HCT116 (cell line): ENCODE data around the gene DAPK1. TPM values are rescaled to one million over a fixed set of nuclear protein-coding genes. Genes with fewer than 3 reads are reported as not detected.

Source experiments
- ATAC-seq: fragments of 200-7000 bp; cut with Tn5 transposase; 2 replicates; pipeline ENCODE4 v1.9.1; 2020; ENCODE audit warnings: mild to moderate bottlenecking, moderate library complexity
- BruUV-seq: library from RNA; stranded (reverse); fragments of 400-500 nt; replicated peaks from 2 replicates; lab custom pipeline; 2021; lab: Mats Ljungman, UMichigan
- CTCF ChIA-PET: fragments of 300-600 bp; sonication (Branson Sonifier 250); formaldehyde crosslinking; loops from one replicate; lab custom pipeline; 2021; ENCODE audit warnings: antibody characterized with exemption; lab: Charles Lee
- POLR2A ChIA-PET: fragments of 300-600, 350-600 bp; sonication (Branson Sonifier 250); formaldehyde crosslinking; loops from one replicate; lab custom pipeline; 2021; ENCODE audit warnings: antibody characterized with exemption; lab: Charles Lee
- RAD21 ChIA-PET, 2 experiments: fragments of 300-600 bp; sonication (Branson Sonifier 250); formaldehyde crosslinking; loops; one replicate each; lab custom pipeline; 2023; ENCODE audit warnings: low total read pairs in 2 of 2; ENCODE audit not compliant: uncharacterized antibody in 2 of 2, unreplicated experiment in 2 of 2, low non-redundant PET in 1 of 2; lab: Charles Lee
- DNase-seq: peaks from one replicate; pipeline ENCODE4 v3.0.0-alpha.2; 2010; ENCODE audit warnings: low read depth, low spot score
- H2AFZ ChIP-seq: fragments of 200-600 bp; shearing (Covaris generic), sonication (generic); 2 replicates; pipeline ENCODE4 v1.6.1; 2017; ENCODE audit warnings: low read depth, mixed run types, mixed read lengths, antibody characterized with exemption, low read length; ENCODE audit not compliant: poor library complexity, severe bottlenecking
- H3K27ac ChIP-seq: 2 replicates; pipeline ENCODE4 v1.5.1; 2012; ENCODE audit warnings: low read depth, low read length
- H3K27me3 ChIP-seq: fragments of 200-600 bp; sonication (generic); 2 replicates; pipeline ENCODE4 v1.6.1; 2016; ENCODE audit warnings: mixed run types, low read length, mixed read lengths; ENCODE audit not compliant: insufficient read depth
- H3K36me3 ChIP-seq, 2 experiments: fragments of 200-500 bp in 1 of 2; fragments of 200-600 bp in 1 of 2; sonication (Bioruptor generic) in 1 of 2; sonication (generic) in 1 of 2; 2 replicates each; pipeline versions ENCODE4 v1.5.1 to v1.6.1; 2014 to 2016; ENCODE audit warnings: low read length in 2 of 2, inconsistent platforms in 1 of 2, mixed read lengths in 1 of 2, mixed run types in 1 of 2; ENCODE audit not compliant: insufficient read depth in 2 of 2, control insufficient read depth in 1 of 2
- H3K4me1 ChIP-seq, 2 experiments: fragments of 200-600 bp in 1 of 2; sonication (generic) in 1 of 2; 2 replicates each; pipeline versions ENCODE4 v1.5.1 to v1.6.1; 2012 to 2017; ENCODE audit warnings: low read length in 2 of 2, inconsistent platforms in 1 of 2, mild to moderate bottlenecking in 1 of 2, mixed read lengths in 1 of 2, mixed run types in 1 of 2, moderate library complexity in 1 of 2; ENCODE audit not compliant: insufficient read depth in 2 of 2, control insufficient read depth in 1 of 2
- H3K4me2 ChIP-seq: fragments of 200-600 bp; sonication (generic); 2 replicates; pipeline ENCODE4 v1.6.1; 2017; ENCODE audit warnings: mixed run types, low read length, mixed read lengths
- H3K4me3 ChIP-seq, 2 experiments: fragments of 200-600 bp in 1 of 2; sonication (generic) in 1 of 2; replicated peaks in 1 of 2; 2 replicates each; pipeline ENCODE4 v1.5.1; 2011 to 2016; ENCODE audit warnings: low read length in 2 of 2, control low read depth in 1 of 2, low read depth in 1 of 2, mild to moderate bottlenecking in 1 of 2, mixed read lengths in 1 of 2, mixed run types in 1 of 2
- H3K79me2 ChIP-seq: fragments of 200-600 bp; sonication (generic); 2 replicates; pipeline ENCODE4 v1.6.1; 2017; ENCODE audit warnings: mild to moderate bottlenecking, mixed run types, low read length, moderate library complexity, mixed read lengths; ENCODE audit not compliant: insufficient read depth
- H3K9ac ChIP-seq: fragments of 200-600 bp; sonication (generic); 2 replicates; pipeline ENCODE4 v1.6.1; 2016; ENCODE audit warnings: low read length, mixed read lengths
- H3K9me2 ChIP-seq: fragments of 200-600 bp; sonication (generic), shearing (Covaris generic); 2 replicates; pipeline ENCODE4 v1.6.1; 2017; ENCODE audit warnings: mixed run types, mild to moderate bottlenecking, moderate library complexity; ENCODE audit not compliant: insufficient read depth
- H3K9me3 ChIP-seq, 2 experiments: fragments of 200-500 bp in 1 of 2; fragments of 200-600 bp in 1 of 2; sonication (Bioruptor generic) in 1 of 2; sonication (generic) in 1 of 2; 2 replicates each; pipeline ENCODE4 v1.6.1; 2014 to 2017; ENCODE audit warnings: low read length in 2 of 2, mixed read lengths in 2 of 2, inconsistent platforms in 1 of 2, low read depth in 1 of 2, mild to moderate bottlenecking in 1 of 2, mixed run types in 1 of 2, moderate library complexity in 1 of 2; ENCODE audit not compliant: control insufficient read depth in 1 of 2, insufficient read depth in 1 of 2
- H4K20me1 ChIP-seq: fragments of 200-600 bp; sonication (generic), shearing (Covaris generic); 2 replicates; pipeline ENCODE4 v1.6.1; 2017; ENCODE audit warnings: mixed run types, mild to moderate bottlenecking, moderate library complexity; ENCODE audit not compliant: insufficient read depth
- CEBPB ChIP-seq: IDR thresholded peaks from 2 replicates; pipeline ENCODE4 v1.6.1; 2012; ENCODE audit warnings: low read depth
- EGR1 ChIP-seq: IDR thresholded peaks from 2 replicates; pipeline ENCODE4 v1.6.1; 2012; ENCODE audit warnings: low read depth
- EZH2 ChIP-seq: fragments of 200-600 bp; sonication (generic); IDR thresholded peaks from 2 replicates; pipeline ENCODE4 v1.6.1; 2017; ENCODE audit warnings: antibody characterized with exemption, mixed run types
- EZH2phosphoT487 ChIP-seq: fragments of 200-600 bp; IDR thresholded peaks from 2 replicates; pipeline ENCODE4 v1.6.1; 2018; ENCODE audit warnings: antibody characterized with exemption, borderline replicate concordance
- FOSL1 ChIP-seq: IDR thresholded peaks from 2 replicates; pipeline ENCODE4 v1.6.1; 2012; ENCODE audit warnings: low read depth
- POLR2A ChIP-seq: IDR thresholded peaks from 2 replicates; pipeline ENCODE4 v1.7.0; 2011; ENCODE audit warnings: borderline replicate concordance; ENCODE audit not compliant: insufficient read depth, insufficient read length; ENCODE audit errors: extremely low read depth
- POLR2AphosphoS5 ChIP-seq: IDR thresholded peaks from 2 replicates; pipeline ENCODE4 v1.6.1; 2011; ENCODE audit warnings: mild to moderate bottlenecking, low read depth, low read length, moderate library complexity
- SIN3A ChIP-seq: IDR thresholded peaks from 2 replicates; pipeline ENCODE4 v1.6.1; 2012; ENCODE audit warnings: low read depth
- SRF ChIP-seq: IDR thresholded peaks from 2 replicates; pipeline ENCODE4 v1.6.1; 2012; ENCODE audit warnings: low read depth
- TCF7L2 ChIP-seq: IDR thresholded peaks from 2 replicates; pipeline ENCODE4 v1.7.0; 2011; ENCODE audit warnings: borderline replicate concordance, inconsistent platforms; ENCODE audit not compliant: insufficient read depth, insufficient read length; ENCODE audit errors: extremely low read depth
- YY1 ChIP-seq: IDR thresholded peaks from 2 replicates; pipeline ENCODE4 v1.6.1; 2011; ENCODE audit warnings: low read length, low read depth, moderate library complexity, mild to moderate bottlenecking; ENCODE audit not compliant: insufficient replicate concordance; ENCODE audit errors: extremely low read depth
- ZFX ChIP-seq: fragments of 450-650 bp; IDR thresholded peaks from 2 replicates; pipeline ENCODE4 v1.6.1; 2017
- ZNF274 ChIP-seq: fragments of 200-500 bp; sonication (Bioruptor generic); IDR thresholded peaks from 2 replicates; pipeline ENCODE4 v1.6.1; 2014; ENCODE audit warnings: mild to moderate bottlenecking, low read depth, low read length, inconsistent platforms
- intact Hi-C: fragments of 100-400 bp; cut with micrococcal nuclease; formaldehyde crosslinking; loops from 2 replicates; pipeline ENCODE4 v1.10.0; 2022
- total RNA-seq: library from RNA; stranded (reverse); gene quantifications from one replicate; pipeline ENCODE4 v1.2.1, GENCODE V29; 2021; ENCODE audit not compliant: unreplicated experiment
- TF ChIP-seq, protein P1 (sequence below): IDR thresholded peaks from 2 replicates; pipeline ENCODE4 v1.6.1; 2011; ENCODE audit warnings: mild to moderate bottlenecking, low read length, moderate library complexity; ENCODE audit not compliant: insufficient replicate concordance; ENCODE audit errors: extremely low read depth
- TF ChIP-seq, protein P2 (sequence below): IDR thresholded peaks from 2 replicates; pipeline ENCODE4 v1.6.1; 2012; ENCODE audit warnings: low read depth
- TF ChIP-seq, protein P3 (sequence below): IDR thresholded peaks from 2 replicates; pipeline ENCODE4 v1.6.1; 2012
- TF ChIP-seq, protein P4 (sequence below): IDR thresholded peaks from 2 replicates; pipeline ENCODE4 v1.6.1; 2012

The DAPK1 gene
- total RNA-seq, 1 experiment from 2014 or later, result 5.6 TPM

DNA sequence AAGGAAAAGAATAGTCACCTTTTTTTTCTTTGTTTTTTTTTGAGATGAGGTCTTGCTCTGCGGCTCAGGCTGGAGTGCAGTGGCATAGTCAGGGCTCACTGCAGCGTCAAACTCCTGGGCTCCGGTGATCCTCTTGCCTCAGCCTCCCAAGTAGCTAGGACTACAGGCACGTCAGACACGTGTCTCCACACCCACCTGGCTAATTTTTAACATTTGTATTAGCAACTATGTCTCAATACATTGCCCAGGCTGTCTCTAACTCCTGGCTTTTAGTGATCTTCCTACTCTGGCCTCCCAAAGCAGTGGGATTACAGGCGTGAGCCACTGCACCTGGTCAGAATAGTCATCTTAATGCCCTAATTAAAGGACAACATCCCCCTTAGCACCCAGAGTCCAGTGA lies 173.8 kb downstream of the DAPK1 start (continued):
- TF ChIP-seq, protein P1, sequence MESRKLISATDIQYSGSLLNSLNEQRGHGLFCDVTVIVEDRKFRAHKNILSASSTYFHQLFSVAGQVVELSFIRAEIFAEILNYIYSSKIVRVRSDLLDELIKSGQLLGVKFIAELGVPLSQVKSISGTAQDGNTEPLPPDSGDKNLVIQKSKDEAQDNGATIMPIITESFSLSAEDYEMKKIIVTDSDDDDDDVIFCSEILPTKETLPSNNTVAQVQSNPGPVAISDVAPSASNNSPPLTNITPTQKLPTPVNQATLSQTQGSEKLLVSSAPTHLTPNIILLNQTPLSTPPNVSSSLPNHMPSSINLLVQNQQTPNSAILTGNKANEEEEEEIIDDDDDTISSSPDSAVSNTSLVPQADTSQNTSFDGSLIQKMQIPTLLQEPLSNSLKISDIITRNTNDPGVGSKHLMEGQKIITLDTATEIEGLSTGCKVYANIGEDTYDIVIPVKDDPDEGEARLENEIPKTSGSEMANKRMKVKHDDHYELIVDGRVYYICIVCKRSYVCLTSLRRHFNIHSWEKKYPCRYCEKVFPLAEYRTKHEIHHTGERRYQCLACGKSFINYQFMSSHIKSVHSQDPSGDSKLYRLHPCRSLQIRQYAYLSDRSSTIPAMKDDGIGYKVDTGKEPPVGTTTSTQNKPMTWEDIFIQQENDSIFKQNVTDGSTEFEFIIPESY, result no peak
- no peak for TF ChIP-seq EGR1

DNA sequence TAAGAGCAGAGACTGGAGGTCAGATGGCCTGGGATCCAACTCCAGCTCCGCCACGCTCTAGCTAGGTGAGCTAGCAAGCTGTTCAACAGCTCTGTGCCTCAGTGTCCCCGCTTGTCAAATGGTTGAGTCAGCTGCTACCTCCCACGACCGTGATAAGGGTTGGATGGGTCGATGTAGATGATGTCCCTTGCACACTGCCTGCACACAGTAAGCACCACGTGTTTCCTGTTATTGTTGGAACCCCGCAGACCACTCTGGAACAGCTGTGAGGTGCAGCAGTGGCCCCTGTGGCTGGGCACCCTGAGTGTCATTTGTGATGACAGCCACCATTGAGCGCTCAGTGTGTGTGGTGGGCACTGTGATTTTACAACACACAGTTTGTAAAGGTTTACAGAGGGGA lies 174.3 kb downstream of the DAPK1 start:
- ATAC-seq (no peak), DNase-seq (no peak)
- H3K79me2 ChIP-seq, result no peaks in the 10 kb centered on the region
- no peak overlapping the region for H2AFZ ChIP-seq
- no TSS peak for BruUV-seq
- H3K4me1 ChIP-seq, result no peaks in the 10 kb centered on the region
- H3K4me3 ChIP-seq, result no peak overlapping the region
- TF ChIP-seq POLR2AphosphoS5 (no peak), EZH2 (no peak), POLR2A (no peak), YY1 (no peak), TCF7L2 (no peak), SIN3A (no peak), EZH2phosphoT487 (no peak), SRF (no peak), ZFX (no peak), CEBPB (no peak), ZNF274 (no peak), FOSL1 (no peak), EGR1 (no peak)
- TF ChIP-seq, protein P1, result no peak
- TF ChIP-seq, protein P2, sequence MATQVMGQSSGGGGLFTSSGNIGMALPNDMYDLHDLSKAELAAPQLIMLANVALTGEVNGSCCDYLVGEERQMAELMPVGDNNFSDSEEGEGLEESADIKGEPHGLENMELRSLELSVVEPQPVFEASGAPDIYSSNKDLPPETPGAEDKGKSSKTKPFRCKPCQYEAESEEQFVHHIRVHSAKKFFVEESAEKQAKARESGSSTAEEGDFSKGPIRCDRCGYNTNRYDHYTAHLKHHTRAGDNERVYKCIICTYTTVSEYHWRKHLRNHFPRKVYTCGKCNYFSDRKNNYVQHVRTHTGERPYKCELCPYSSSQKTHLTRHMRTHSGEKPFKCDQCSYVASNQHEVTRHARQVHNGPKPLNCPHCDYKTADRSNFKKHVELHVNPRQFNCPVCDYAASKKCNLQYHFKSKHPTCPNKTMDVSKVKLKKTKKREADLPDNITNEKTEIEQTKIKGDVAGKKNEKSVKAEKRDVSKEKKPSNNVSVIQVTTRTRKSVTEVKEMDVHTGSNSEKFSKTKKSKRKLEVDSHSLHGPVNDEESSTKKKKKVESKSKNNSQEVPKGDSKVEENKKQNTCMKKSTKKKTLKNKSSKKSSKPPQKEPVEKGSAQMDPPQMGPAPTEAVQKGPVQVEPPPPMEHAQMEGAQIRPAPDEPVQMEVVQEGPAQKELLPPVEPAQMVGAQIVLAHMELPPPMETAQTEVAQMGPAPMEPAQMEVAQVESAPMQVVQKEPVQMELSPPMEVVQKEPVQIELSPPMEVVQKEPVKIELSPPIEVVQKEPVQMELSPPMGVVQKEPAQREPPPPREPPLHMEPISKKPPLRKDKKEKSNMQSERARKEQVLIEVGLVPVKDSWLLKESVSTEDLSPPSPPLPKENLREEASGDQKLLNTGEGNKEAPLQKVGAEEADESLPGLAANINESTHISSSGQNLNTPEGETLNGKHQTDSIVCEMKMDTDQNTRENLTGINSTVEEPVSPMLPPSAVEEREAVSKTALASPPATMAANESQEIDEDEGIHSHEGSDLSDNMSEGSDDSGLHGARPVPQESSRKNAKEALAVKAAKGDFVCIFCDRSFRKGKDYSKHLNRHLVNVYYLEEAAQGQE, result no peak
- TF ChIP-seq, protein P3, sequence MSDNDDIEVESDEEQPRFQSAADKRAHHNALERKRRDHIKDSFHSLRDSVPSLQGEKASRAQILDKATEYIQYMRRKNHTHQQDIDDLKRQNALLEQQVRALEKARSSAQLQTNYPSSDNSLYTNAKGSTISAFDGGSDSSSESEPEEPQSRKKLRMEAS, result no peak
- TF ChIP-seq, protein P4, sequence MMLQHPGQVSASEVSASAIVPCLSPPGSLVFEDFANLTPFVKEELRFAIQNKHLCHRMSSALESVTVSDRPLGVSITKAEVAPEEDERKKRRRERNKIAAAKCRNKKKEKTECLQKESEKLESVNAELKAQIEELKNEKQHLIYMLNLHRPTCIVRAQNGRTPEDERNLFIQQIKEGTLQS, result no peak
- CTCF ChIA-PET, result no interaction called here
- no peaks in the 10 kb centered on the region for H3K36me3 ChIP-seq
- RAD21 ChIA-PET, result no interaction called here
- H3K9me2 ChIP-seq, result no peaks in the 10 kb centered on the region
- no peak overlapping the region for H3K27ac ChIP-seq
- no peaks in the 10 kb centered on the region for H4K20me1 ChIP-seq
- peaks cover 2 to 3% of the 10 kb centered on the region in 2 experiments; a peak in 2 of 4 replicates for H3K9me3 ChIP-seq
- no peaks in the 10 kb centered on the region for H3K27me3 ChIP-seq
- intact Hi-C loops, result no loop called here
- no peak overlapping the region for H3K9ac ChIP-seq
- POLR2A ChIA-PET, result no interaction called here
- no peak overlapping the region for H3K4me2 ChIP-seq
